Measurements from ENCODE around the gene EXOC4.

EXOC4 gene

GRCh38 chr7:133709036-133709880 lies 456.4 kb downstream of the EXOC4 start:
- no peak for DNase-seq (ENCODE audit: low spot score)

GRCh38 chr7:133712544-133712943 lies 459.7 kb downstream of the EXOC4 start:
- no peak for DNase-seq (ENCODE audit: low spot score)

GRCh38 chr7:133714654-133715053 lies 461.8 kb downstream of the EXOC4 start:
- DNase-seq (ENCODE audit: low spot score): no peak

- no peak for DNase-seq (ENCODE audit: low spot score)
Observed at GRCh38 chr7:133718131-133718530, 465.3 kb downstream of the EXOC4 start.

- DNase-seq (ENCODE audit: low spot score): no peak
Observed at GRCh38 chr7:133723044-133723443, 470.2 kb downstream of the EXOC4 start.

- no peak for DNase-seq (ENCODE audit: low spot score)
Observed at GRCh38 chr7:133724148-133724547, 471.3 kb downstream of the EXOC4 start.

- no peak for DNase-seq (ENCODE audit: low spot score)
Observed at GRCh38 chr7:133724694-133725093, 471.8 kb downstream of the EXOC4 start.

GRCh38 chr7:133727476-133728214 lies 474.8 kb downstream of the EXOC4 start:
- no peak for DNase-seq (ENCODE audit: low spot score)

- no peak for DNase-seq (ENCODE audit: low spot score)
Observed at GRCh38 chr7:133730360-133730759, 477.5 kb downstream of the EXOC4 start.

GRCh38 chr7:133733401-133733800 lies 480.5 kb downstream of the EXOC4 start:
- no peak for DNase-seq (ENCODE audit: low spot score)

GRCh38 chr7:133735222-133735621 lies 482.3 kb downstream of the EXOC4 start:
- no peak for DNase-seq (ENCODE audit: low spot score)

GRCh38 chr7:133739817-133740216 lies 486.9 kb downstream of the EXOC4 start:
- DNase-seq (ENCODE audit: low spot score): no peak

- no peak for DNase-seq (ENCODE audit: low spot score)
Observed at GRCh38 chr7:133741078-133741477, 488.2 kb downstream of the EXOC4 start.

GRCh38 chr7:133741703-133742102 lies 488.8 kb downstream of the EXOC4 start:
- DNase-seq (ENCODE audit: low spot score): no peak

- no peak for DNase-seq (ENCODE audit: low spot score)
Observed at GRCh38 chr7:133742709-133743538, 490.0 kb downstream of the EXOC4 start.

GRCh38 chr7:133744451-133744850 lies 491.6 kb downstream of the EXOC4 start:
- DNase-seq (ENCODE audit: low spot score): no peak

- no peak for DNase-seq (ENCODE audit: low spot score)
Observed at GRCh38 chr7:133746305-133746704, 493.4 kb downstream of the EXOC4 start.

GRCh38 chr7:133746847-133747246 lies 494.0 kb downstream of the EXOC4 start:
- no peak for DNase-seq (ENCODE audit: low spot score)

- no peak for DNase-seq (ENCODE audit: low spot score)
Observed at GRCh38 chr7:133748443-133749407, 495.8 kb downstream of the EXOC4 start.

- no peak for DNase-seq (ENCODE audit: low spot score)
Observed at GRCh38 chr7:133750287-133750686, 497.4 kb downstream of the EXOC4 start.

GRCh38 chr7:133751079-133751478 lies 498.2 kb downstream of the EXOC4 start:
- DNase-seq (ENCODE audit: low spot score): no peak

Data from LoVo (cell line).